ENCODE results near the gene PPP1R18. TPM values are rescaled to one million over a fixed set of nuclear protein-coding genes. Genes with fewer than 3 reads are reported as not detected.

Gene PPP1R18
- total RNA-seq, 1 donor from 2014 or later: 71.0 TPM

DNA sequence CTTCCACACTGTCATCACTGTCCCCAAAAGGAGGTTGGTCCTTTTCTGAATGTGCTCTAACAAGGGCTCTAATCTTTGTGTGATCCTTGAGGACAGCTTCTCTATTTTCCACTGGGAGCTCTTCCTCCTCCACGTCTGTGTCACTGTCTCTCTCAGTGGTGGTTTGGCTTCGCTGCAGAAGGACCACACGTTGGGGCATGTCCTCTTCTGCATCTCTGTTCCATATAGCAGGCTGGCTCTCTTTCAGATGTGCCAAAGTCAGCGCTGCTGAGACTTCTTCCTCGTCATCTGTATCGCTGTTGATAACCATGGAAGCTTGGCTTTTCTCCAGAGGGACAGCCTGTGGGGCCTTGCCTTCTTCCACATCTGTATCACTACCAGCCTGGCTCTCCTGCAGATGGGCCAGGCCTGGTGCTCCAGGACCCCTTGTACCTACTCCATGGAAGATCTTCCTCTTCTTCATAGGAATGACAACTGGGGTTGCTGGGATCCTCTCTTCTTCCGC, 26.0 kb upstream of the PPP1R18 start:
- H3K9me3 Mint-ChIP-seq: peaks cover 5% of the 10 kb centered on the region
- no peak for TF ChIP-seq CTCF (conservative IDR thresholded peaks at IDR 0.05)
- peaks cover 19% of the 10 kb centered on the region for H3K4me1 Mint-ChIP-seq
- peaks cover 45% of the 10 kb centered on the region for H3K36me3 Mint-ChIP-seq (ENCODE audit: low read depth)
- H3K27me3 Mint-ChIP-seq (ENCODE audit: low read depth): peaks cover 3% of the 10 kb centered on the region
- H3K27ac Mint-ChIP-seq (ENCODE audit: unreplicated experiment): no peak overlapping the region
- no peak for DNase-seq (ENCODE audit: low read depth, low spot score)
- no peak overlapping the region for H3K4me3 Mint-ChIP-seq

DNA sequence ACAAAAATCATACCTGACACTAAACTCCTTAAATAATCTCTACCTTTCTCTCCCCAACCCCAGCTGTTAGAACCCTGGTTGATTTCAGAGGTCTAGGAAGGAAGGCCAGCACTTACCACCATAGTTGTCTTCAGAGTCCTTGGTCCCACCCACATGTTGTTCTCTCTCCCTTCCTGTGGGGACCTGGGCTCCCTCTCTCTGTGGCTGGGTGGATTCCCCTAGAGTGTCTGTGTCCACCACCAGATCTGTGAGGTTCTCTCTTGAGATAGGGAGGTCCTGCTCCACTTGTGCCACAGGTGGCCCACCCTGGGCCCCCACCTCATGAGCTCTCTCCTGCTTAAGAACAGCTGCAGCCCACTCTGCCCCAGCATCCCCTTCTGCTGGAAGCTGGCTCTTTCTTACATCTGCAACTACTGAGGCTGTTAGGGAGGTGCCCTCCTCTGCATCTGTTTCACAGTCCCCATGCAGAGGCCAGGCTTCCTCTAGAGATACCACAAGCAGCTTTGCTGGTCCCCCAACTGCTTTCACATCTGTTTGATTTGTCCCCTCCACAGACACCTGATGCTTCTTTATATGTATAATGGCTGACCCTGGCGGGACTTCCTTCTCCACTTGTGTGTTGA, 25.4 kb upstream of the PPP1R18 start:
- H3K4me1 Mint-ChIP-seq: peaks cover 13% of the 10 kb centered on the region
- DNase-seq (ENCODE audit: low read depth, low spot score): no peak
- no peaks in the 10 kb centered on the region for H3K27me3 Mint-ChIP-seq (ENCODE audit: low read depth)
- TF ChIP-seq CTCF (conservative IDR thresholded peaks at IDR 0.05): no peak
- H3K9me3 Mint-ChIP-seq: no peaks in the 10 kb centered on the region
- H3K4me3 Mint-ChIP-seq: no peak overlapping the region
- no peak overlapping the region for H3K27ac Mint-ChIP-seq (ENCODE audit: unreplicated experiment)
- peaks cover 42% of the 10 kb centered on the region for H3K36me3 Mint-ChIP-seq (ENCODE audit: low read depth)

- no peak for TF ChIP-seq CTCF (conservative IDR thresholded peaks at IDR 0.05)
- no peak overlapping the region for H3K27ac Mint-ChIP-seq (ENCODE audit: unreplicated experiment)
- H3K4me1 Mint-ChIP-seq: no peaks in the 10 kb centered on the region
- DNase-seq (ENCODE audit: low read depth, low spot score): no peak
- no peak overlapping the region for H3K4me3 Mint-ChIP-seq
- no peaks in the 10 kb centered on the region for H3K9me3 Mint-ChIP-seq
- no peaks in the 10 kb centered on the region for H3K27me3 Mint-ChIP-seq (ENCODE audit: low read depth)
- H3K36me3 Mint-ChIP-seq (ENCODE audit: low read depth): peaks cover 49% of the 10 kb centered on the region
These were observed 22.8 kb upstream of the PPP1R18 start for GRCh38 chr6:30709101-30709868.

GRCh38 chr6:30707281-30707850, 20.9 kb upstream of the PPP1R18 start:
- Mint-ChIP-seq H3K4me1 (no peaks in the 10 kb centered on the region), H3K9me3 (no peaks in the 10 kb centered on the region), H3K4me3 (no peak overlapping the region), H3K27ac (ENCODE audit: unreplicated experiment) (no peak overlapping the region), H3K36me3 (ENCODE audit: low read depth) (peaks cover 52% of the 10 kb centered on the region), H3K27me3 (ENCODE audit: low read depth) (no peaks in the 10 kb centered on the region)
- no peak for TF ChIP-seq CTCF (conservative IDR thresholded peaks at IDR 0.05)
- DNase-seq (ENCODE audit: low read depth, low spot score): no peak

DNA sequence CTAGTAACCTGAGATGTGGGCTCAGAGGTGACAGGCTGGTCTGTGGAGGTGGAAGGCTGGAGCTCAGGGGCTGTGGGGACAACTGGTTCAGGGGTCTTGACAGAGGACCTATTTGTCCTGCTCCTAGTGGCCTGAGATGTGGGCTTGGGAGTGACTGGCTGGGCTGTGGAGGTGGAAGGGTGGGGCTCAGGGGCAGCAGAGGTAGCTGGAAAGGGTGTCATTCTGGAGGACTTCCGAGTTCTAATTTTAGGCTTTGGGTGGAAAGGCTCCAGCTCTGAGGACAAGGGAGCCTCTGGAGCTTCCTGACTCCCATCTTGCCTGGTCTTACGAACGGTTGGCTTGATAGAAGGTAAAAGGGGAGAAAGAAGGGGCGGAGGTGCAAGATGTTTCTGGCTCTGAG, 19.2 kb upstream of the PPP1R18 start:
- TF ChIP-seq CTCF (conservative IDR thresholded peaks at IDR 0.05): no peak
- Mint-ChIP-seq H3K27ac (ENCODE audit: unreplicated experiment) (no peak overlapping the region), H3K4me3 (no peak overlapping the region), H3K36me3 (ENCODE audit: low read depth) (peaks cover 43% of the 10 kb centered on the region), H3K27me3 (ENCODE audit: low read depth) (no peaks in the 10 kb centered on the region), H3K4me1 (no peaks in the 10 kb centered on the region), H3K9me3 (no peaks in the 10 kb centered on the region)
- no peak for DNase-seq (ENCODE audit: low read depth, low spot score)
